ENCODE data around the gene ATP9A.

DNA sequence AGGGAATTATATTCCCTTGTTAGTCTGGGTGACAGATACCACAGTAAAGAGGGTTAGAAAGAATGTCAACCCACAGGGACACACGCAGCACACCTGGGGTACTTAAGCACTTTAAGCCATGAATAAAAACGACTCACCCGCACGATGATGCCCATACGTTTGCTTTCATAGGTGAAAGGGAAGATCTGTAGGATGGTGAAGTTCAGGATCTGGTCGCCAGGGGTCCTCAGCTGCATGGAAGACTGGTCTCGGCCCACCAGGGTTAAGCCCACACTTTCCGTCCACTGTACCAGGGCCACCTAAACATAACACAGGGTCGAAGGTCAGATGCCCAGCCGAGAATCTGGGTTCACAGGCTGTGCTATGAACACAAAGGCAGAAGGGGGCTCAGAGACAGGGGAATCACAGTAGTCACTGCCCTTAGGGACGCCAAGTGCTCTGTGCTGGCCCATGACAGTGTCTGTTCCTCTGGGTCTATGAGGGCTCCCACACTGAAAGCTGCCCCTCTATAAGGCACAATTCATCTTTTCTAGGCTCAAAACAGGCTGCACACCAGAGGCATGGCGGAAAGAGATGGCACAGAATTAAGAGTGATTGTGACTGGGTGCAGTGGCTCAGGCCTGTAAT, 128.9 kb downstream of the ATP9A start:
- TF ChIP-seq, protein P1, sequence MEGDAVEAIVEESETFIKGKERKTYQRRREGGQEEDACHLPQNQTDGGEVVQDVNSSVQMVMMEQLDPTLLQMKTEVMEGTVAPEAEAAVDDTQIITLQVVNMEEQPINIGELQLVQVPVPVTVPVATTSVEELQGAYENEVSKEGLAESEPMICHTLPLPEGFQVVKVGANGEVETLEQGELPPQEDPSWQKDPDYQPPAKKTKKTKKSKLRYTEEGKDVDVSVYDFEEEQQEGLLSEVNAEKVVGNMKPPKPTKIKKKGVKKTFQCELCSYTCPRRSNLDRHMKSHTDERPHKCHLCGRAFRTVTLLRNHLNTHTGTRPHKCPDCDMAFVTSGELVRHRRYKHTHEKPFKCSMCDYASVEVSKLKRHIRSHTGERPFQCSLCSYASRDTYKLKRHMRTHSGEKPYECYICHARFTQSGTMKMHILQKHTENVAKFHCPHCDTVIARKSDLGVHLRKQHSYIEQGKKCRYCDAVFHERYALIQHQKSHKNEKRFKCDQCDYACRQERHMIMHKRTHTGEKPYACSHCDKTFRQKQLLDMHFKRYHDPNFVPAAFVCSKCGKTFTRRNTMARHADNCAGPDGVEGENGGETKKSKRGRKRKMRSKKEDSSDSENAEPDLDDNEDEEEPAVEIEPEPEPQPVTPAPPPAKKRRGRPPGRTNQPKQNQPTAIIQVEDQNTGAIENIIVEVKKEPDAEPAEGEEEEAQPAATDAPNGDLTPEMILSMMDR (conservative IDR thresholded peaks at IDR 0.05 in 1 of 2, IDR thresholded peaks at IDR 0.05 in 1 of 2; ENCODE audit: extremely low read depth in 1 of 2, insufficient read depth in 1 of 2, low read depth in 1 of 2, low read length in 2 of 2): peak; percentile 75 to 80
- TF ChIP-seq EZH2 (IDR thresholded peaks at IDR 0.05; ENCODE audit: borderline replicate concordance, low read length): no peak

Measured in mammary epithelial cell (primary cell).